Keratinocyte (primary cell): ENCODE data around the gene P3R3URF. TPM values are rescaled to one million over a fixed set of nuclear protein-coding genes. Genes with fewer than 3 reads are reported as not detected.

Source experiments
- DNase-seq: peaks from one replicate; pipeline ENCODE4 v3.0.0-alpha.2; 2011; ENCODE audit warnings: low read depth, missing footprints, low spot score
- FAIRE-seq: peaks from 2 replicates; lab custom pipeline; 2011; peaks lifted over from hg19 to GRCh38; lab: Jason Lieb, UNC
- H2AFZ ChIP-seq: 2 replicates; pipeline ENCODE4 v1.6.0; 2012; ENCODE audit warnings: low read length, control low read depth, inconsistent platforms; ENCODE audit not compliant: control insufficient read depth
- H3K27ac ChIP-seq: 2 replicates; pipeline ENCODE4 v1.5.1; 2011; ENCODE audit warnings: low read length; ENCODE audit not compliant: control insufficient read depth, insufficient read depth
- H3K27me3 ChIP-seq: 3 replicates; pipeline ENCODE4 v1.6.0; 2011; ENCODE audit warnings: low read length; ENCODE audit not compliant: control insufficient read depth, insufficient read depth; ENCODE audit errors: extremely low read depth
- H3K36me3 ChIP-seq, 2 experiments: 2 replicates in 1 of 2; 3 replicates in 1 of 2; pipeline ENCODE4 v1.5.1; 2011; ENCODE audit warnings: low read length in 2 of 2, mild to moderate bottlenecking in 1 of 2; ENCODE audit not compliant: control insufficient read depth in 2 of 2, insufficient read depth in 2 of 2; ENCODE audit errors: extremely low read depth in 1 of 2
- H3K4me1 ChIP-seq: 3 replicates; pipeline ENCODE4 v1.5.1; 2011; ENCODE audit warnings: low read length; ENCODE audit not compliant: control insufficient read depth, insufficient read depth; ENCODE audit errors: extremely low read depth
- H3K4me2 ChIP-seq: 3 replicates; pipeline ENCODE4 v1.6.0; 2011; ENCODE audit warnings: low read depth, low read length; ENCODE audit not compliant: control insufficient read depth, insufficient read depth; ENCODE audit errors: extremely low read depth
- H3K4me3 ChIP-seq, 3 experiments: fragments of 200-600 bp in 1 of 3; sonication (generic) in 1 of 3; 2 replicates in 2 of 3; 3 replicates in 1 of 3; pipeline ENCODE4 v1.5.1; 2011 to 2016; ENCODE audit warnings: low read length in 3 of 3, mild to moderate bottlenecking in 3 of 3, control low read depth in 2 of 3, inconsistent platforms in 1 of 3, low read depth in 1 of 3, mixed read lengths in 1 of 3, mixed run types in 1 of 3, moderate library complexity in 1 of 3; ENCODE audit not compliant: control insufficient read depth in 2 of 3, insufficient read depth in 2 of 3; ENCODE audit errors: extremely low read depth in 1 of 3
- H3K79me2 ChIP-seq: 2 replicates; pipeline ENCODE4 v1.6.0; 2012; ENCODE audit warnings: low read length; ENCODE audit not compliant: control insufficient read depth, insufficient read depth
- H3K9ac ChIP-seq: 3 replicates; pipeline ENCODE4 v1.6.0; 2011; ENCODE audit warnings: low read length; ENCODE audit not compliant: control insufficient read depth, insufficient read depth; ENCODE audit errors: extremely low read depth
- H3K9me1 ChIP-seq: 3 replicates; pipeline ENCODE4 v1.6.0; 2011; ENCODE audit warnings: low read length; ENCODE audit not compliant: control insufficient read depth, insufficient read depth; ENCODE audit errors: extremely low read depth
- H3K9me3 ChIP-seq: 2 replicates; pipeline ENCODE4 v1.5.1; 2012; ENCODE audit warnings: low read depth, low read length; ENCODE audit not compliant: control insufficient read depth
- H4K20me1 ChIP-seq: 3 replicates; pipeline ENCODE4 v1.6.0; 2011; ENCODE audit warnings: low read length; ENCODE audit not compliant: control insufficient read depth, insufficient read depth; ENCODE audit errors: extremely low read depth
- EZH2 ChIP-seq: IDR thresholded peaks from one replicate; pipeline ENCODE4 v1.6.1; 2012; ENCODE audit warnings: inconsistent platforms, mild to moderate bottlenecking, low read length, moderate library complexity
- dilution Hi-C: fragments of 300-500 bp; cut with MboI; formaldehyde crosslinking; loops from one replicate; pipeline ENCODE4 v1.7.0; 2020; ENCODE audit warnings: low sequenced_read_pairs; ENCODE audit not compliant: extremely low pct_ligation_motif_present
- polyA minus RNA-seq, 3 experiments: library from RNA; depleted of rRNA, polyadenylated mRNA; stranded (reverse); fragments of >200 nt; gene quantifications; 1 replicate in 1 of 3; 2 replicates in 1 of 3; 3 replicates in 1 of 3; pipeline ENCODE4 v1.2.3, GENCODE V29; 2011
- polyA plus RNA-seq, 5 experiments: library from polyadenylated mRNA; depleted of rRNA in 3 of 5; stranded (reverse) in 3 of 5; stranded (forward) in 1 of 5; unstranded in 1 of 5; fragments of >200 nt; gene quantifications; 1 replicate in 1 of 5; 2 replicates in 3 of 5; 3 replicates in 1 of 5; pipeline versions ENCODE4 v1.2.1 to v1.2.3, GENCODE V29; 2011 to 2012; ENCODE audit warnings: missing spikeins in 2 of 5, low read depth in 1 of 5, low replicate concordance in 1 of 5
- TF ChIP-seq, protein P1 (sequence below), 3 experiments: IDR thresholded peaks in 1 of 3; conservative IDR thresholded peaks in 1 of 3; optimal IDR thresholded peaks in 1 of 3; 2 replicates in 2 of 3; 3 replicates in 1 of 3; pipeline versions ENCODE3 to v1.5.1; 2011; ENCODE audit warnings: low read length in 3 of 3, mild to moderate bottlenecking in 3 of 3, moderate library complexity in 2 of 3, control low read depth in 1 of 3, inconsistent platforms in 1 of 3; ENCODE audit not compliant: insufficient read depth in 2 of 3; ENCODE audit errors: extremely low read depth in 1 of 3

The P3R3URF gene
- polyA plus RNA-seq (not detected in 3 replicates), polyA minus RNA-seq (not detected in 3 replicates)
- polyA plus RNA-seq (2011; ENCODE audit: low read depth): not detected
- not detected in 2 replicates for polyA plus RNA-seq (2011; cell fraction: cytosol; rRNA removed)
- not detected in 2 replicates for polyA plus RNA-seq (2011; cell fraction: nucleus; rRNA removed)
- polyA plus RNA-seq (2012; ENCODE audit: low replicate concordance): not detected in 2 replicates
- not detected for polyA minus RNA-seq (2011; cell fraction: cytosol; rRNA and poly(A)+ RNA removed)
- not detected in 2 replicates for polyA minus RNA-seq (2011; cell fraction: nucleus; rRNA and poly(A)+ RNA removed)

DNA sequence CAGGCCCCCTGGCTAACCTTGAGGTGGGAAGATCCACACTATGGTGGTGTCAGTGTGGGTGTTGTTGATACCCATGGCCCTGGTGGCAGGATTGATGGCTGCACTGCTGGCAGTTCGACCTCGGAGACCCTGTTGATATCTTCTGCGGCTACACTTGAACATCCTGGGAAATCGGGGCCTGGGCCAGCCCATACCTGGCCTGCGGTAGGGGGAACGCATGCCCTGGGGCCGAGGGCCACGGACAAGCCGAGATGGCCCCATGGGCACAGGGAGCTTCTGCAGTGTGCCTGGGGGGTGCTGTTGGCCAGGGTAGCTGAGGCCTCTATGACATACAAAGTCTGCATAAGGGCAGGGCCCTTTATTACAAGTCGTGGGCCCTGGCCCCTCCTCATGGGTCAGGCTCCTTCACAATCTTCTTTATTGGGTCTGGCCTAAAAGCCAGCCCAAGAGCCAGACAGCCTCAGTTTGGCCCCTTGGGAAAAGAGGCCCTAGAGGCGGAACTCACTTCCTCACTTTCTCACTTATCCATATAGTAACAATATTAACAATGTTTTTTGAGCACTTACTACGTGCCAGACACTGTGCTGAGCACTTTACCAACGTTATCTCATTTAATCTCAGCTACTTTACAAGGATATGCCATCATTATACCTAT is at the start of gene P3R3URF:
P3R3URF (minus strand) TSS at position 278 of the 655 bp plus-strand sequence; CDS start at position 261, 17 bp downstream.
- Histone ChIP-seq H3K9me3 (no peaks in the 10 kb centered on the region), H3K9ac (no peak within 1 kb of the TSS), H3K9me1 (no peaks in the 10 kb centered on the region), H3K79me2 (no peaks in the 10 kb centered on the region), H3K27ac (no peak within 1 kb of the TSS), H3K27me3 (no peaks in the 10 kb centered on the region), H3K36me3 (no peaks in the 10 kb centered on the region), H3K4me1 (peaks cover 39% of the 10 kb centered on the region), H4K20me1 (no peaks in the 10 kb centered on the region), H3K4me2 (no peak within 1 kb of the TSS), H3K4me3 (no peak within 1 kb of the TSS), H2AFZ (no peak within 1 kb of the TSS)
- dilution Hi-C loops: loop anchor here (25.0 kb wide), 1 partner anchor 139 kb away; no protein-coding TSS in a partner anchor
- no peak for TF ChIP-seq EZH2
- TF ChIP-seq, protein P1, sequence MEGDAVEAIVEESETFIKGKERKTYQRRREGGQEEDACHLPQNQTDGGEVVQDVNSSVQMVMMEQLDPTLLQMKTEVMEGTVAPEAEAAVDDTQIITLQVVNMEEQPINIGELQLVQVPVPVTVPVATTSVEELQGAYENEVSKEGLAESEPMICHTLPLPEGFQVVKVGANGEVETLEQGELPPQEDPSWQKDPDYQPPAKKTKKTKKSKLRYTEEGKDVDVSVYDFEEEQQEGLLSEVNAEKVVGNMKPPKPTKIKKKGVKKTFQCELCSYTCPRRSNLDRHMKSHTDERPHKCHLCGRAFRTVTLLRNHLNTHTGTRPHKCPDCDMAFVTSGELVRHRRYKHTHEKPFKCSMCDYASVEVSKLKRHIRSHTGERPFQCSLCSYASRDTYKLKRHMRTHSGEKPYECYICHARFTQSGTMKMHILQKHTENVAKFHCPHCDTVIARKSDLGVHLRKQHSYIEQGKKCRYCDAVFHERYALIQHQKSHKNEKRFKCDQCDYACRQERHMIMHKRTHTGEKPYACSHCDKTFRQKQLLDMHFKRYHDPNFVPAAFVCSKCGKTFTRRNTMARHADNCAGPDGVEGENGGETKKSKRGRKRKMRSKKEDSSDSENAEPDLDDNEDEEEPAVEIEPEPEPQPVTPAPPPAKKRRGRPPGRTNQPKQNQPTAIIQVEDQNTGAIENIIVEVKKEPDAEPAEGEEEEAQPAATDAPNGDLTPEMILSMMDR (optimal IDR thresholded peaks at IDR 0.05 in 1 of 3, IDR thresholded peaks at IDR 0.05 in 1 of 3, conservative IDR thresholded peaks at IDR 0.05 in 1 of 3; ENCODE audit: extremely low read depth in 1 of 3, insufficient read depth in 2 of 3, low read length in 3 of 3): no peak
- DNase-seq (no peak), FAIRE-seq (no peak)

DNA sequence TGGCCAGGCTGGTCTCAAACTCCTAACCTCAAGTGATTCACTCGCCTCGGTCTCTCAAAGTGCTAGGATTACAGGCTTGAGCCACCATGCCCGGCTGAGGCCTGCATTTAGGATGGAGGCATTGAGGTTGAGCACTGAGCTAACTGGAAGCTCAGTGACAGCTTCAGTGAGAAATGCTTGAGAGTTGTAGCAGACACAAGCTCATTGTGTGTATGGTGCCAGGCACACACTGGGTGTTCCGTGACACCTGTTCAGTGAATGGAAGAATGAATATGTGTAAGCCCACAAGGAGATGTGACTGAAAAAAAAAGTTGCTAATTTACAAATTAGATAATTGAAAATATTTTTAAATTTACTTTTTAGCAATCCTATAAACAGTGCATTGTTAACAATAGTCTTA is 48.7 kb upstream of the P3R3URF start:
- no peak for FAIRE-seq

More for the DNA sequence above, 48.7 kb upstream of the P3R3URF start:
- Histone ChIP-seq H3K9me3 (no peaks in the 10 kb centered on the region), H3K9ac (no peak overlapping the region), H3K9me1 (no peaks in the 10 kb centered on the region), H3K36me3 (no peaks in the 10 kb centered on the region), H4K20me1 (no peaks in the 10 kb centered on the region), H2AFZ (no peak overlapping the region), H3K27me3 (no peaks in the 10 kb centered on the region), H3K4me3 (no peak overlapping the region), H3K27ac (no peak overlapping the region), H3K4me2 (no peak overlapping the region), H3K79me2 (no peaks in the 10 kb centered on the region), H3K4me1 (peaks cover 7% of the 10 kb centered on the region)
- TF ChIP-seq EZH2: no peak
- TF ChIP-seq, protein P1 (optimal IDR thresholded peaks at IDR 0.05 in 1 of 3, IDR thresholded peaks at IDR 0.05 in 1 of 3, conservative IDR thresholded peaks at IDR 0.05 in 1 of 3; ENCODE audit: extremely low read depth in 1 of 3, insufficient read depth in 2 of 3, low read length in 3 of 3): no peak
- dilution Hi-C loops: no loop called here
- no peak for DNase-seq
